ENCODE data around the gene GRIK4. TPM values are rescaled to one million over a fixed set of nuclear protein-coding genes. Genes with fewer than 3 reads are reported as not detected.

Gene GRIK4
- total and polyA plus RNA-seq, 4 donors, result 0.05 to 0.25 (median 0.06) TPM; not detected in 1

- Histone ChIP-seq H3K4me1 (ENCODE audit: control insufficient read depth in 4 of 4, insufficient read depth in 4 of 4, low read length in 3 of 4) (peaks cover 0 to 6% (median 0%) of the 10 kb centered on the region in 4 donors), H3K9me3 (ENCODE audit: control insufficient read depth in 4 of 4, low read length in 3 of 4) (no peaks in the 10 kb centered on the region), H3K4me3 (ENCODE audit: low read depth in 1 of 3, low read length in 3 of 3) (peak overlapping the region in 1 of 3 donors; percentile 65), H3K36me3 (ENCODE audit: control insufficient read depth in 4 of 4, insufficient read depth in 3 of 4, low read depth in 1 of 4, low read length in 3 of 4) (no peaks in the 10 kb centered on the region), H3K9ac (ENCODE audit: low read depth in 1 of 2, low read length in 2 of 2) (no peak overlapping the region), H3K27ac (ENCODE audit: low read depth in 1 of 2, low read length in 2 of 2) (no peak overlapping the region), H3K27me3 (ENCODE audit: control insufficient read depth in 4 of 4, insufficient read depth in 4 of 4, low read length in 3 of 4) (peaks cover 0 to 5% (median 2%) of the 10 kb centered on the region in 4 donors)
- TF ChIP-seq GABPA (IDR thresholded peaks at IDR 0.05 in 1 of 2, conservative IDR thresholded peaks at IDR 0.05 in 1 of 2), result no peak
- no peak for TF ChIP-seq MAX (IDR thresholded peaks at IDR 0.05)
- no peak for TF ChIP-seq HNF4G (IDR thresholded peaks at IDR 0.05)
- TF ChIP-seq ZBTB33 (IDR thresholded peaks at IDR 0.05), result no peak
- TF ChIP-seq YY1 (IDR thresholded peaks at IDR 0.05), result no peak
- no peak for TF ChIP-seq EGR1 (IDR thresholded peaks at IDR 0.05; ENCODE audit: low read depth in 2 of 2)
- no peak for TF ChIP-seq FOXA2 (IDR thresholded peaks at IDR 0.05)
- TF ChIP-seq ATF3 (IDR thresholded peaks at IDR 0.05), result no peak
- TF ChIP-seq, protein P1, sequence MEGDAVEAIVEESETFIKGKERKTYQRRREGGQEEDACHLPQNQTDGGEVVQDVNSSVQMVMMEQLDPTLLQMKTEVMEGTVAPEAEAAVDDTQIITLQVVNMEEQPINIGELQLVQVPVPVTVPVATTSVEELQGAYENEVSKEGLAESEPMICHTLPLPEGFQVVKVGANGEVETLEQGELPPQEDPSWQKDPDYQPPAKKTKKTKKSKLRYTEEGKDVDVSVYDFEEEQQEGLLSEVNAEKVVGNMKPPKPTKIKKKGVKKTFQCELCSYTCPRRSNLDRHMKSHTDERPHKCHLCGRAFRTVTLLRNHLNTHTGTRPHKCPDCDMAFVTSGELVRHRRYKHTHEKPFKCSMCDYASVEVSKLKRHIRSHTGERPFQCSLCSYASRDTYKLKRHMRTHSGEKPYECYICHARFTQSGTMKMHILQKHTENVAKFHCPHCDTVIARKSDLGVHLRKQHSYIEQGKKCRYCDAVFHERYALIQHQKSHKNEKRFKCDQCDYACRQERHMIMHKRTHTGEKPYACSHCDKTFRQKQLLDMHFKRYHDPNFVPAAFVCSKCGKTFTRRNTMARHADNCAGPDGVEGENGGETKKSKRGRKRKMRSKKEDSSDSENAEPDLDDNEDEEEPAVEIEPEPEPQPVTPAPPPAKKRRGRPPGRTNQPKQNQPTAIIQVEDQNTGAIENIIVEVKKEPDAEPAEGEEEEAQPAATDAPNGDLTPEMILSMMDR (IDR thresholded peaks at IDR 0.05; ENCODE audit: low read depth, low read length, missing input control), result no peak
- TF ChIP-seq, protein P2, sequence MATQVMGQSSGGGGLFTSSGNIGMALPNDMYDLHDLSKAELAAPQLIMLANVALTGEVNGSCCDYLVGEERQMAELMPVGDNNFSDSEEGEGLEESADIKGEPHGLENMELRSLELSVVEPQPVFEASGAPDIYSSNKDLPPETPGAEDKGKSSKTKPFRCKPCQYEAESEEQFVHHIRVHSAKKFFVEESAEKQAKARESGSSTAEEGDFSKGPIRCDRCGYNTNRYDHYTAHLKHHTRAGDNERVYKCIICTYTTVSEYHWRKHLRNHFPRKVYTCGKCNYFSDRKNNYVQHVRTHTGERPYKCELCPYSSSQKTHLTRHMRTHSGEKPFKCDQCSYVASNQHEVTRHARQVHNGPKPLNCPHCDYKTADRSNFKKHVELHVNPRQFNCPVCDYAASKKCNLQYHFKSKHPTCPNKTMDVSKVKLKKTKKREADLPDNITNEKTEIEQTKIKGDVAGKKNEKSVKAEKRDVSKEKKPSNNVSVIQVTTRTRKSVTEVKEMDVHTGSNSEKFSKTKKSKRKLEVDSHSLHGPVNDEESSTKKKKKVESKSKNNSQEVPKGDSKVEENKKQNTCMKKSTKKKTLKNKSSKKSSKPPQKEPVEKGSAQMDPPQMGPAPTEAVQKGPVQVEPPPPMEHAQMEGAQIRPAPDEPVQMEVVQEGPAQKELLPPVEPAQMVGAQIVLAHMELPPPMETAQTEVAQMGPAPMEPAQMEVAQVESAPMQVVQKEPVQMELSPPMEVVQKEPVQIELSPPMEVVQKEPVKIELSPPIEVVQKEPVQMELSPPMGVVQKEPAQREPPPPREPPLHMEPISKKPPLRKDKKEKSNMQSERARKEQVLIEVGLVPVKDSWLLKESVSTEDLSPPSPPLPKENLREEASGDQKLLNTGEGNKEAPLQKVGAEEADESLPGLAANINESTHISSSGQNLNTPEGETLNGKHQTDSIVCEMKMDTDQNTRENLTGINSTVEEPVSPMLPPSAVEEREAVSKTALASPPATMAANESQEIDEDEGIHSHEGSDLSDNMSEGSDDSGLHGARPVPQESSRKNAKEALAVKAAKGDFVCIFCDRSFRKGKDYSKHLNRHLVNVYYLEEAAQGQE (IDR thresholded peaks at IDR 0.05), result no peak
- no peak for TF ChIP-seq TAF1 (conservative IDR thresholded peaks at IDR 0.05)
- TF ChIP-seq FOXA1 (IDR thresholded peaks at IDR 0.05), result no peak
- no peak for TF ChIP-seq SP1 (IDR thresholded peaks at IDR 0.05)
- WGBS, result 11% methylated on average over 73 of the region's 73 CpGs
- no peak for DNase-seq (ENCODE audit: low spot score)
These were observed 531 bp downstream of the GRIK4 start for GRCh38 chr11:120511820-120512738.

Data from liver (tissue), 9 donors.